Kidney (tissue), 14 donors: ENCODE measurements around the gene CILP2. TPM values are rescaled to one million over a fixed set of nuclear protein-coding genes. Genes with fewer than 3 reads are reported as not detected.

Experiments
- DNase-seq, 5 donors: peaks; one replicate each; pipeline ENCODE4 v3.0.0-alpha.2; 2013 to 2020
- FAIRE-seq: peaks from 2 replicates; lab custom pipeline; 2012; peaks lifted over from hg19 to GRCh38; lab: Jason Lieb, UNC
- H3K27ac ChIP-seq, 2 donors: one replicate each; pipeline ENCODE4 v1.7.0; 2013; ENCODE audit warnings: low read depth in 2 of 2, low read length in 2 of 2, inconsistent platforms in 1 of 2
- H3K27me3 ChIP-seq: one replicate; pipeline ENCODE4 v1.7.1; 2013; ENCODE audit warnings: low read length, inconsistent platforms; ENCODE audit not compliant: control insufficient read depth, insufficient read depth
- H3K36me3 ChIP-seq, 3 donors: one replicate each; pipeline versions ENCODE4 v1.7.0 to v1.7.1; 2013; ENCODE audit warnings: low read length in 3 of 3, control low read depth in 1 of 3, inconsistent platforms in 1 of 3; ENCODE audit not compliant: insufficient read depth in 3 of 3, control insufficient read depth in 2 of 3
- H3K4me1 ChIP-seq, 3 donors: one replicate each; pipeline versions ENCODE4 v1.7.0 to v1.7.1; 2013; ENCODE audit warnings: low read length in 3 of 3, inconsistent platforms in 1 of 3, low read depth in 1 of 3; ENCODE audit not compliant: control insufficient read depth in 2 of 3, insufficient read depth in 2 of 3
- H3K4me3 ChIP-seq, 3 donors: one replicate each; pipeline versions ENCODE4 v1.7.0 to v1.8.1; 2013; ENCODE audit warnings: low read length in 3 of 3, control low read depth in 1 of 3, inconsistent platforms in 1 of 3
- H3K9ac ChIP-seq, 3 donors: one replicate each; pipeline versions ENCODE4 v1.7.0 to v1.7.1; 2013; ENCODE audit warnings: low read length in 3 of 3, control low read depth in 1 of 3, inconsistent platforms in 1 of 3
- H3K9me3 ChIP-seq, 3 donors: one replicate each; pipeline versions ENCODE4 v1.7.0 to v1.7.1; 2013; ENCODE audit warnings: low read length in 3 of 3, control low read depth in 1 of 3, inconsistent platforms in 1 of 3; ENCODE audit not compliant: control insufficient read depth in 2 of 3, insufficient read depth in 1 of 3
- CTCF ChIP-seq: IDR thresholded peaks from 3 replicates; pipeline ENCODE4 v1.5.1; 2012; ENCODE audit warnings: mild to moderate bottlenecking, moderate library complexity, borderline replicate concordance; ENCODE audit not compliant: insufficient read depth; ENCODE audit errors: extremely low read depth
- intact Hi-C: fragments of 100-400 bp; cut with DNase I; formaldehyde crosslinking; loops from one replicate; pipeline ENCODE4 v1.11.1; 2022
- polyA plus RNA-seq: library from polyadenylated mRNA; stranded (reverse); fragments of 350-450 nt; fragmentation: Illumina TruSeq; extraction: RNeasy Lipid Tissue Mini Kit (QIAGEN cat#74804); gene quantifications from one replicate; pipeline ENCODE4 v1.2.3, GENCODE V29; 2014; ENCODE audit warnings: low read depth, low replicate concordance; ENCODE audit not compliant: insufficient read depth
- total RNA-seq: library from RNA; stranded (reverse); fragmentation: NEBNext Ultra II Directional; extraction: Animal tissue kit (Norgen Biotek cat#: 25700); gene quantifications from one replicate; pipeline ENCODE4 v1.2.1, GENCODE V29; 2021
- donor health status: control.
- donor health status: control.
- donor health status: control.
- donor health status: control.
- donor health status: control.
- donor health status: DM: yes; HTN: yes; CAD: no.
- donor health status: Normal renal cell carcinoma (clear cell type).

CILP2 gene
- total and polyA plus RNA-seq, 2 donors from 2014 or later, result 0.41 TPM; not detected in 1

- FAIRE-seq, result no peak
- H3K36me3 ChIP-seq, result peaks cover 0 to 3% (median 0%) of the 10 kb centered on the region in 3 donors
- peaks cover 0 to 4% (median 0%) of the 10 kb centered on the region in 3 donors for H3K4me1 ChIP-seq
- H3K4me3 ChIP-seq, result no peak overlapping the region
- DNase-seq, result peak in 1 of 5 donors; percentile 57
- H3K9me3 ChIP-seq, result no peaks in the 10 kb centered on the region
- peaks cover 2% of the 10 kb centered on the region for H3K27me3 ChIP-seq
- intact Hi-C loops, result loop anchor here (5.0 to 10.0 kb wide), 2 partner anchors 109 to 432 kb away; partner anchors contain the start of gene GMIP
- no peak overlapping the region for H3K27ac ChIP-seq
- no peak overlapping the region for H3K9ac ChIP-seq
- TF ChIP-seq CTCF, result no peak
Measured at GRCh38 chr19:19532806-19533701, 5.0 kb upstream of the CILP2 start.

- H3K4me1 ChIP-seq, result peaks cover 0 to 10% (median 5%) of the 10 kb centered on the region in 3 donors
- peaks cover 0 to 3% (median 0%) of the 10 kb centered on the region in 3 donors for H3K36me3 ChIP-seq
- H3K4me3 ChIP-seq, result no peak overlapping the region
- H3K9ac ChIP-seq, result no peak overlapping the region
- no peak overlapping the region for H3K27ac ChIP-seq
- no peak for FAIRE-seq
- no peak for TF ChIP-seq CTCF
- H3K9me3 ChIP-seq, result no peaks in the 10 kb centered on the region
- no peak for DNase-seq
- intact Hi-C loops, result loop anchor here (5.0 to 10.0 kb wide), 2 partner anchors 108 to 431 kb away; partner anchors contain the start of gene GMIP
- peaks cover 6% of the 10 kb centered on the region for H3K27me3 ChIP-seq
Measured at GRCh38 chr19:19533841-19534240, 4.2 kb upstream of the CILP2 start.

- Histone ChIP-seq H3K9me3 (no peaks in the 10 kb centered on the region), H3K4me1 (peaks cover 0 to 11% (median 5%) of the 10 kb centered on the region in 3 donors), H3K36me3 (no peaks in the 10 kb centered on the region), H3K27ac (no peak overlapping the region), H3K4me3 (no peak overlapping the region), H3K27me3 (peaks cover 11% of the 10 kb centered on the region), H3K9ac (no peak overlapping the region)
- DNase-seq, result peak in 1 of 5 donors; percentile 63
- intact Hi-C loops, result loop anchor here (5.0 to 10.0 kb wide), 2 partner anchors 108 to 430 kb away; partner anchors contain the start of gene GMIP
- TF ChIP-seq CTCF, result no peak
- FAIRE-seq, result no peak
Measured at GRCh38 chr19:19534556-19535265, 3.4 kb upstream of the CILP2 start.
